Fibroblast of mammary gland (primary cell): ENCODE data around the gene MAN2C1.
A peak's percentile ranks its signal among the peaks of the same experiment; 100 is the strongest.

Experiments used
- DNase-seq: peaks from one replicate; pipeline ENCODE4 v3.0.0-alpha.2; 2010; ENCODE audit warnings: low read depth
- H3K4me3 ChIP-seq: 2 replicates; pipeline ENCODE4 v1.5.1; 2011; ENCODE audit warnings: low read depth, mild to moderate bottlenecking, low read length, moderate library complexity; ENCODE audit not compliant: control insufficient read depth
- CTCF ChIP-seq: conservative IDR thresholded peaks from 2 replicates; pipeline ENCODE4 v1.5.1; 2011; ENCODE audit warnings: low read depth, low read length, inconsistent platforms; ENCODE audit not compliant: control insufficient read depth, insufficient read depth

MAN2C1 gene

GRCh38 chr15:75309711-75310110 is 58.7 kb downstream of the MAN2C1 start:
- H3K4me3 ChIP-seq = no peak overlapping the region
- peak; percentile 12 for DNase-seq
- no peak for TF ChIP-seq CTCF

GRCh38 chr15:75307778-75308390 is 60.5 kb downstream of the MAN2C1 start:
- DNase-seq = peak; percentile 17
- TF ChIP-seq CTCF = peak; percentile 46
- no peak overlapping the region for H3K4me3 ChIP-seq

- no peak overlapping the region for H3K4me3 ChIP-seq
- no peak for DNase-seq
- TF ChIP-seq CTCF = no peak
Observed at GRCh38 chr15:75306188-75306587, 62.2 kb downstream of the MAN2C1 start.
